ENCODE results near the gene NOC2L. TPM values are rescaled to one million over a fixed set of nuclear protein-coding genes. Genes with fewer than 3 reads are reported as not detected.
"Not testable (repeated sequence)": the region's sequence is repeated elsewhere in the genome, so short reads cannot be mapped to it uniquely, and the experiment has no call there.

NOC2L gene
- polyA plus RNA-seq, 1 donor = 49.2 TPM

GRCh38 chr1:950881-951280 lies 8.2 kb downstream of the NOC2L start:
- Histone ChIP-seq H3K36me3 (ENCODE audit: control insufficient read depth, insufficient read depth, low read length) (peaks cover 96% of the 10 kb centered on the region), H3K4me3 (ENCODE audit: low read length) (no peak overlapping the region), H3K4me1 (ENCODE audit: control insufficient read depth, insufficient read depth, low read length) (no peaks in the 10 kb centered on the region), H3K27me3 (ENCODE audit: control insufficient read depth, insufficient read depth, low read length) (no peaks in the 10 kb centered on the region), H3K27ac (ENCODE audit: low read length) (no peak overlapping the region), H3K9me3 (ENCODE audit: control insufficient read depth, low read depth, low read length) (no peaks in the 10 kb centered on the region)
- WGBS (ENCODE audit: insufficient coverage, low lambda C conversion rate) = no CpG with 5 or more reads among the region's 23 CpGs
- no peak for DNase-seq

GRCh38 chr1:950268-950667 lies 8.8 kb downstream of the NOC2L start:
- H3K4me3 ChIP-seq (ENCODE audit: low read length) = no peak overlapping the region
- no peak for DNase-seq
- H3K9me3 ChIP-seq (ENCODE audit: control insufficient read depth, low read depth, low read length) = no peaks in the 10 kb centered on the region
- H3K4me1 ChIP-seq (ENCODE audit: control insufficient read depth, insufficient read depth, low read length) = no peaks in the 10 kb centered on the region
- H3K27ac ChIP-seq (ENCODE audit: low read length) = no peak overlapping the region
- H3K36me3 ChIP-seq (ENCODE audit: control insufficient read depth, insufficient read depth, low read length) = peaks cover 96% of the 10 kb centered on the region
- H3K27me3 ChIP-seq (ENCODE audit: control insufficient read depth, insufficient read depth, low read length) = no peaks in the 10 kb centered on the region
- WGBS (ENCODE audit: insufficient coverage, low lambda C conversion rate) = 80% methylated on average over 1 of the region's 9 CpGs

GRCh38 chr1:947958-948357 lies 11.1 kb downstream of the NOC2L start:
- Histone ChIP-seq H3K36me3 (ENCODE audit: control insufficient read depth, insufficient read depth, low read length) (peaks cover 87% of the 10 kb centered on the region), H3K9me3 (ENCODE audit: control insufficient read depth, low read depth, low read length) (peaks cover 4% of the 10 kb centered on the region), H3K4me1 (ENCODE audit: control insufficient read depth, insufficient read depth, low read length) (peaks cover 4% of the 10 kb centered on the region), H3K27me3 (ENCODE audit: control insufficient read depth, insufficient read depth, low read length) (peaks cover 8% of the 10 kb centered on the region), H3K4me3 (ENCODE audit: low read length) (no peak overlapping the region), H3K27ac (ENCODE audit: low read length) (no peak overlapping the region)
- DNase-seq = no peak
- no CpG with 5 or more reads among the region's 15 CpGs for WGBS (ENCODE audit: insufficient coverage, low lambda C conversion rate)

- DNase-seq; H3K9me3 ChIP-seq (ENCODE audit: control insufficient read depth, low read depth, low read length); H3K27ac ChIP-seq (ENCODE audit: low read length); H3K4me3 ChIP-seq (ENCODE audit: low read length); H3K4me1 ChIP-seq (ENCODE audit: control insufficient read depth, insufficient read depth, low read length): not testable (repeated sequence)
- peaks cover 16% of the 10 kb centered on the region for H3K27me3 ChIP-seq (ENCODE audit: control insufficient read depth, insufficient read depth, low read length)
- WGBS (ENCODE audit: insufficient coverage, low lambda C conversion rate) = no CpG with 5 or more reads among the region's 13 CpGs
- peaks cover 76% of the 10 kb centered on the region for H3K36me3 ChIP-seq (ENCODE audit: control insufficient read depth, insufficient read depth, low read length)
These were observed 12.2 kb downstream of the NOC2L start for GRCh38 chr1:946811-947210.

- no CpG with 5 or more reads among the region's 29 CpGs for WGBS (ENCODE audit: insufficient coverage, low lambda C conversion rate)
These were observed 13.1 kb downstream of the NOC2L start for GRCh38 chr1:945688-946556.

GRCh38 chr1:944341-945325 lies 14.4 kb downstream of the NOC2L start:
- peaks cover 16% of the 10 kb centered on the region for H3K9me3 ChIP-seq (ENCODE audit: control insufficient read depth, low read depth, low read length)
- H3K27ac ChIP-seq (ENCODE audit: low read length) = peak overlapping the region; percentile 23
- peaks cover 23% of the 10 kb centered on the region for H3K4me1 ChIP-seq (ENCODE audit: control insufficient read depth, insufficient read depth, low read length)
- peaks cover 34% of the 10 kb centered on the region for H3K27me3 ChIP-seq (ENCODE audit: control insufficient read depth, insufficient read depth, low read length)
- H3K4me3 ChIP-seq (ENCODE audit: low read length) = no peak overlapping the region
- peak in 1 of 2 donors; percentile 50 for DNase-seq
- no CpG with 5 or more reads among the region's 28 CpGs for WGBS (ENCODE audit: insufficient coverage, low lambda C conversion rate)
- H3K36me3 ChIP-seq (ENCODE audit: control insufficient read depth, insufficient read depth, low read length) = peaks cover 54% of the 10 kb centered on the region

More at GRCh38 chr1:945688-946556, 13.1 kb downstream of the NOC2L start:
- H3K4me1 ChIP-seq (ENCODE audit: control insufficient read depth, insufficient read depth, low read length) = peaks cover 13% of the 10 kb centered on the region
- peaks cover 13% of the 10 kb centered on the region for H3K9me3 ChIP-seq (ENCODE audit: control insufficient read depth, low read depth, low read length)
- peaks cover 23% of the 10 kb centered on the region for H3K27me3 ChIP-seq (ENCODE audit: control insufficient read depth, insufficient read depth, low read length)
- no peak overlapping the region for H3K27ac ChIP-seq (ENCODE audit: low read length)
- no peak for DNase-seq
- H3K36me3 ChIP-seq (ENCODE audit: control insufficient read depth, insufficient read depth, low read length) = peaks cover 67% of the 10 kb centered on the region
- H3K4me3 ChIP-seq (ENCODE audit: low read length) = no peak overlapping the region

- H3K4me1 ChIP-seq (ENCODE audit: control insufficient read depth, insufficient read depth, low read length) = peaks cover 28% of the 10 kb centered on the region
- H3K27me3 ChIP-seq (ENCODE audit: control insufficient read depth, insufficient read depth, low read length) = peaks cover 43% of the 10 kb centered on the region
- no CpG with 5 or more reads among the region's 27 CpGs for WGBS (ENCODE audit: insufficient coverage, low lambda C conversion rate)
These were observed 15.3 kb downstream of the NOC2L start for GRCh38 chr1:943545-944340.

GRCh38 chr1:942864-943533 lies 16.1 kb downstream of the NOC2L start:
- peaks cover 39% of the 10 kb centered on the region for H3K36me3 ChIP-seq (ENCODE audit: control insufficient read depth, insufficient read depth, low read length)
- H3K27me3 ChIP-seq (ENCODE audit: control insufficient read depth, insufficient read depth, low read length) = peaks cover 50% of the 10 kb centered on the region
- WGBS (ENCODE audit: insufficient coverage, low lambda C conversion rate) = no CpG with 5 or more reads among the region's 27 CpGs
- H3K27ac ChIP-seq (ENCODE audit: low read length) = peak overlapping the region; percentile 43
- peak overlapping the region; percentile 2 for H3K4me3 ChIP-seq (ENCODE audit: low read length)
- peaks cover 28% of the 10 kb centered on the region for H3K4me1 ChIP-seq (ENCODE audit: control insufficient read depth, insufficient read depth, low read length)
- DNase-seq = peak in 1 of 2 donors; percentile 50
- peaks cover 18% of the 10 kb centered on the region for H3K9me3 ChIP-seq (ENCODE audit: control insufficient read depth, low read depth, low read length)

More at GRCh38 chr1:943545-944340, 15.3 kb downstream of the NOC2L start:
- Histone ChIP-seq H3K27ac (ENCODE audit: low read length) (peak overlapping the region; percentile 23), H3K36me3 (ENCODE audit: control insufficient read depth, insufficient read depth, low read length) (peaks cover 45% of the 10 kb centered on the region), H3K9me3 (ENCODE audit: control insufficient read depth, low read depth, low read length) (peaks cover 18% of the 10 kb centered on the region), H3K4me3 (ENCODE audit: low read length) (no peak overlapping the region)
- DNase-seq = no peak

- no peak for DNase-seq
- Histone ChIP-seq H3K4me3 (ENCODE audit: low read length) (peak overlapping the region; percentile 31), H3K36me3 (ENCODE audit: control insufficient read depth, insufficient read depth, low read length) (peaks cover 33% of the 10 kb centered on the region), H3K4me1 (ENCODE audit: control insufficient read depth, insufficient read depth, low read length) (peaks cover 28% of the 10 kb centered on the region), H3K27me3 (ENCODE audit: control insufficient read depth, insufficient read depth, low read length) (peaks cover 56% of the 10 kb centered on the region), H3K27ac (ENCODE audit: low read length) (peak overlapping the region; percentile 38), H3K9me3 (ENCODE audit: control insufficient read depth, low read depth, low read length) (peaks cover 18% of the 10 kb centered on the region)
- no CpG with 5 or more reads among the region's 48 CpGs for WGBS (ENCODE audit: insufficient coverage, low lambda C conversion rate)
These were observed 16.6 kb downstream of the NOC2L start for GRCh38 chr1:942411-942821.

Data from large intestine (tissue), 3 donors.